Measurements from ENCODE around the gene DLG2.

GRCh38 chr11:83601914-83602527 is 2025.1 kb downstream of the DLG2 start:
- TF ChIP-seq, protein P1, sequence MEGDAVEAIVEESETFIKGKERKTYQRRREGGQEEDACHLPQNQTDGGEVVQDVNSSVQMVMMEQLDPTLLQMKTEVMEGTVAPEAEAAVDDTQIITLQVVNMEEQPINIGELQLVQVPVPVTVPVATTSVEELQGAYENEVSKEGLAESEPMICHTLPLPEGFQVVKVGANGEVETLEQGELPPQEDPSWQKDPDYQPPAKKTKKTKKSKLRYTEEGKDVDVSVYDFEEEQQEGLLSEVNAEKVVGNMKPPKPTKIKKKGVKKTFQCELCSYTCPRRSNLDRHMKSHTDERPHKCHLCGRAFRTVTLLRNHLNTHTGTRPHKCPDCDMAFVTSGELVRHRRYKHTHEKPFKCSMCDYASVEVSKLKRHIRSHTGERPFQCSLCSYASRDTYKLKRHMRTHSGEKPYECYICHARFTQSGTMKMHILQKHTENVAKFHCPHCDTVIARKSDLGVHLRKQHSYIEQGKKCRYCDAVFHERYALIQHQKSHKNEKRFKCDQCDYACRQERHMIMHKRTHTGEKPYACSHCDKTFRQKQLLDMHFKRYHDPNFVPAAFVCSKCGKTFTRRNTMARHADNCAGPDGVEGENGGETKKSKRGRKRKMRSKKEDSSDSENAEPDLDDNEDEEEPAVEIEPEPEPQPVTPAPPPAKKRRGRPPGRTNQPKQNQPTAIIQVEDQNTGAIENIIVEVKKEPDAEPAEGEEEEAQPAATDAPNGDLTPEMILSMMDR (IDR thresholded peaks at IDR 0.05) = no peak
- TF ChIP-seq POLR2AphosphoS5 (IDR thresholded peaks at IDR 0.05) = no peak
- no peak for TF ChIP-seq EP300 (IDR thresholded peaks at IDR 0.05)

Measured in sigmoid colon (tissue), 4 donors.